Ovary (tissue), 3 donors: ENCODE data around the gene HVCN1.

Source experiments
- EP300 ChIP-seq: sonication (generic); formaldehyde crosslinking; IDR thresholded peaks from one replicate; pipeline ENCODE4 v1.6.1; 2017; ENCODE audit warnings: antibody characterized with exemption
- POLR2A ChIP-seq: fragments of 450-650 bp; IDR thresholded peaks from one replicate; pipeline ENCODE4 v1.6.1; 2017; ENCODE audit warnings: antibody characterized with exemption, mild to moderate bottlenecking, moderate library complexity
- TF ChIP-seq, protein P1 (sequence below), 3 donors: fragments of 450-650 bp in 2 of 3; fragments of 200-600 bp in 1 of 3; IDR thresholded peaks; one replicate each; pipeline versions ENCODE4 v1.5.1 to v1.8.0; 2016 to 2022; ENCODE audit warnings: antibody characterized with exemption in 3 of 3, mild to moderate bottlenecking in 1 of 3
- donor health status: DM: no; HTN: no; CAD: no.

DNA sequence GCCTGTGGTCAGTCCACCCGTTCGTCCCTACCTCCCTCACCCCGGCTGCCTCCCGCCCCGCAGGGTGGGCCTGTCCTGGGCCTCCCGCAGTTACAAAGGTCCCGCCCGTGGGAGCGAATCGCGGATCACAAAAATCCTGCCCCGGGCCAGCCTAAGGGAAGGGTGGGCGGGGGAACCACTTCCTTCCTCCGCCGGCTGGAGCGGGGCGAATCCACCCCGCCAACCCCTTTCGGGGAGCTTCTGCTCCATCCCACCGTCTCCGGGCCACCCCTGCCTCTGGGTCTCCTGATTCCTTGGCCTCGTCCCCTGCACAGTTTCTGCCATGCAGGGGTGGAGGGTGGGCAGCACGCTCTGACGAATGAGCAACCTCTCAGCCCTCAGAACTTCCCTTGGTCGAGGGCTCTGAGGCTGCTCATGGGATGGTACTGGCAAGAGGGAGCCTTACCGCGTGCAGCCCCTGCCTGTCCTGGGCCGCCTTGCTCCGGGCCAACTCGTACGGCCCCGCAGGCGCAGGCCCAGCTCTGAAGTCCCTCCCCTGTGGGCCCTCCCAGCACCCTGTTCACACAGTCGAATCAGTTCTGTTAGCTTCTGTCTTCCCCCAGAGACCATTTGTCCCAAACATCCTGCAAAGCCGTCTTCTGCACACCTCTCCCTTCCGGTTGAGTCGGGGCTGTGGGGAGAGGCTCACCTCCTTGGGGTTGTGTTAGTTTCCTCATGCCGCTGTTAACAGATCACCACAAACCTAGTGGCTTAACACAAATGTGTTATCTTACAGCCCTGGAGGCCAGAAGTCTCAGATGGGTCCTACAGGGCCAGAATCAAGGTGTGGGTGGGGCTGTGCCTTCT lies 589 bp upstream of the HVCN1 start:
- TF ChIP-seq POLR2A, result no peak
- TF ChIP-seq, protein P1, sequence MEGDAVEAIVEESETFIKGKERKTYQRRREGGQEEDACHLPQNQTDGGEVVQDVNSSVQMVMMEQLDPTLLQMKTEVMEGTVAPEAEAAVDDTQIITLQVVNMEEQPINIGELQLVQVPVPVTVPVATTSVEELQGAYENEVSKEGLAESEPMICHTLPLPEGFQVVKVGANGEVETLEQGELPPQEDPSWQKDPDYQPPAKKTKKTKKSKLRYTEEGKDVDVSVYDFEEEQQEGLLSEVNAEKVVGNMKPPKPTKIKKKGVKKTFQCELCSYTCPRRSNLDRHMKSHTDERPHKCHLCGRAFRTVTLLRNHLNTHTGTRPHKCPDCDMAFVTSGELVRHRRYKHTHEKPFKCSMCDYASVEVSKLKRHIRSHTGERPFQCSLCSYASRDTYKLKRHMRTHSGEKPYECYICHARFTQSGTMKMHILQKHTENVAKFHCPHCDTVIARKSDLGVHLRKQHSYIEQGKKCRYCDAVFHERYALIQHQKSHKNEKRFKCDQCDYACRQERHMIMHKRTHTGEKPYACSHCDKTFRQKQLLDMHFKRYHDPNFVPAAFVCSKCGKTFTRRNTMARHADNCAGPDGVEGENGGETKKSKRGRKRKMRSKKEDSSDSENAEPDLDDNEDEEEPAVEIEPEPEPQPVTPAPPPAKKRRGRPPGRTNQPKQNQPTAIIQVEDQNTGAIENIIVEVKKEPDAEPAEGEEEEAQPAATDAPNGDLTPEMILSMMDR (IDR thresholded peaks at IDR 0.05), result no peak
- TF ChIP-seq EP300, result no peak
